Astrocyte of the hippocampus (primary cell): ENCODE measurements around the gene LBH.

Experiments
- DNase-seq: peaks from one replicate; pipeline ENCODE4 v3.0.0; 2011; ENCODE audit warnings: low read depth, low spot score

The LBH gene

GRCh38 chr2:30273574-30273929 is 42.2 kb downstream of the LBH start:
- no peak for DNase-seq

DNA sequence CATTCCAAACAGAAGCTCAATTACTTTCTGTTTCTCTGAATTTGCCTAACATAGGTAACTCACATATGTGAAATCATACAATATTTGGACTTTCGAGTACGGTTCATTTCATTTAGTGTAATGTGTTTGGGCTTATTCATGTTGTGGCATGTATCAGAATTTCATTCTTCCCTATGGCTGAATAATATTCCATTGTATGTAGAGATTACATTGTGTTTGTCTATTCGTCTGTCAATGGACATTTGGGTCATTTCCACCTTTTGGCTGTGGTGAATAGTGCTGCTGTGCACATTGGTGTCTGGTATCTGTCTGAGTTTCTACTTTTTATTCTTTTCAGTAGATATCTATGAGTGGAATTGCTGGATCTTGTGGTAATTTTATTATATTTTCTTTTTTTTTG is 43.9 kb downstream of the LBH start:
- DNase-seq, result no peak

DNA sequence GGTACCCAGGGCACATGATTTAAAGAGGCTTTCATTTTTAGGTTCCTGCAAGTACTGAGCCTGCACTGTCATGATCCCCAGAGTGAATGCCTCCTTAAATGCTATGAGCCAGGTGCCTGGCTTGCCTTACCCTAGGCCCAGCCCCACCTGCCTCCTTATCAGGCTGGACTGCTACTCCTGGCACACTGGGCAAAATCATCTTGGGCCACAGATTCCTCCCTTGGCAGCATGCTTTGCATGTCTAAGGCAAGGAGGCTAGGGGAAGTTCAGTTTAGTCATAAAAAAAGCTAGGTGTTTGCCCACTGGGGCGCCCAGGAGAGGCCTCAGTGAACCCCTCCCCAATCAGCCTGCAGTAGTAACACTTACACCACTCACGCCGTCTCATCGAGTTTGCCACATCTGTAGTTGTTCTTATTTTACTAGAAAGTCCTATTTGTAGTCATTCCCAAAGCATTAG is 45.1 kb downstream of the LBH start:
- DNase-seq, result no peak

GRCh38 chr2:30277582-30277981 is 46.2 kb downstream of the LBH start:
- DNase-seq, result no peak

- DNase-seq, result no peak
Observed at GRCh38 chr2:30278419-30278818, 47.1 kb downstream of the LBH start.

DNA sequence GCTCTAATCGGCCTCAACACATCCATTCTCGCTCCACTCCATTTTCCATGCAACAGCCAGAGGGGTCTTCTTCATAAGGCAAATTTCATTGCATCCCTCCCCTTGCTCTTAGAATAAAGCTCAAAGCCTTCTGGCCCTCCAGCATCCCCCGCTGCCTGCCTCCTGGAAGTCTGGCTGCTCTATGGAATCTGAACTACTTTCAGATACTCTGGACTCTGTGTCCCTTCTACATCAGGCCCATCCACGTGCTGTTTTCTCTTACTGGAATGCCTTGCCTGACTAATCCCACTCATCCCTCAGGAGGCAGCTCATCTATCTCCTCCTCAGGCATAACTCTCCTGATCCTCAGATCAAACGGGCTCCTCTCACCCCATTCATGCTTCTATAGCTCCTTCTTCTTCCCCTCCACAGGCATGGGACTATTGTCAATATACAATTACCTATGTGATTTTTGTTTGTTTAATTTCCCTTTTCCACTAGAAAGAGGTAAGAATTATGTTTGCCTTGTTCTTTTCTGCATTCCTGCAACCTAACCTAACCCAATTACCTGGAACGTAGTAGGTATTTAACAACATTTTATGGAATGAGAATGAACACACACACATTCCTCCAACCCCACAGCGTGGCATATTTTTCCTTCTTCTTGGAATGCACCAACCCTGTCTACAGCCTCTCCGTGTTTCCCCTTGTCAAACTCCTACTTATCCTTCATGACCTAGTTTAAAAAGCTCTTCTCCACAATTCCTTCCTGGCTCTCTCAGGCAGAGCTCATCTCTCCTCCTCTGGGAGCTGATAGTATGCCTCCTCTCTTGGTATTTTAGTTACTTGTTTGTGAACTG is 49.5 kb downstream of the LBH start:
- peak; percentile 46 for DNase-seq

DNA sequence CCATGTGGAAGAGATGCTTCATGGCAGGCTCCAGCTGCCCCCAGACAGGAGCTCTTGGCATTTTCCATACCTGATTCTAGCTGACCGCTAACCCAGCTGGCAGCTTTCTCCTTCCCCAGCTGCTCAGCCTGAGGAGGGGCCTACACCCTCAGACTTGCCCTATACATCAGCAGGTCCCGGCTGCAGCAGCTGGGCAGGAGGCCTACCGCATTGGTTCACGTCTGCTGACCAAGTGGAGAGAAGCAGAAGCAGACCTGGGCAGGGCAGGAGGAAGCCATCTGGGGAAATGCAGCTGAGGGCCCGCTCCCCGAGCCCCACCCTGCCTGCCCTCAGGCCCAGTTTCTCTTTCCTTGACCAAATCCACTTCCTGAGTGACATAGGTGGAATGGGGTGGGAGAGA is 50.7 kb downstream of the LBH start:
- DNase-seq, result no peak

DNA sequence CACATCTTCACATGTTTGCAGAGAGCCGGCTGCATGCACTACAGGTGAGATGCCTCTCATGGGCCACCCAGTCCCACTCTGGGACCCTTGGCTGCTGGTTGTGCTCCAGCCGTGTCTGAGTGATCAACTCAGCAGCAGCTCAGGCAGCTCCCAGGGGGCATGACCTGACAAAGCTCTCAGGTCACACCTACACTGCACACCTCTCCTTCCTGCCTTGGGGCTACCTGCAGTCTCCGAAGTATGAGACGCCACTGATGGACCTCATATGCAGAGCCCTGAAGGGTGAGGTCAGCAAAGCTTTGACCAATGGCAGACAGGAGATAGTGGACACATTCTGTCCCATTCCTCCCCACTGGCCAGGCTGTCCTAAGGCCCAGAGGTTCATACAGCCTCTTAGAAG is 51.4 kb downstream of the LBH start:
- no peak for DNase-seq

DNA sequence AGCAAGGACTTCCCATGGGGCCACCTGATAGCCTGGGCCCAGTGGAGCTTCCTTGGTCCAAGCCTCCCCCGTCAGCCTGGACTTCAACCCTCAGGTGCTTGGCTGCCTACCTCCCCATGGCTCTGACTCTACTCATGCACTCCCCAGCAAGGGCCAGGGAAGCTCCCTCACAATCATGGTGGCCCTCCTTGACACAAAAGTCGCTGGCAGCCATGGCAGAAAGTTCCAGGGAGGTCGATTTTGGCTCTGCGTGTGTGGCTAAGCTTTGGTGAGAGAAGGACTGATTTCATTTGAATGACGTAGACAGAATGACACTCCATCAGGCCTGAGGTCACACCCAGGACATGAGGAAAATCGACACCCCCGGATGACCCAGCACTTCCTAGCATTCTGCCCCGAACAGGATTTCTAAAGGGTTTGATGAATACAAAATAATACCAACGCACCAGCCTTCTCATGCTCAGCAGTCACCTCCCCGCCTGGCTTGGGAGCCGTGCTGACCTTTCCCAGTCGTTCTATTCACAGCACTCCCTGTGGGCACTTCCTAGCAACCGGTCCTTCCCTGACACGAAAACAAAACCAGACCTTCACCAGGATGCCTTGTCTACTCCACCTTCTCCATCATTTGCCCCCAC is 52.7 kb downstream of the LBH start:
- DNase-seq, result no peak

GRCh38 chr2:30285758-30286157 is 54.4 kb downstream of the LBH start:
- no peak for DNase-seq

DNA sequence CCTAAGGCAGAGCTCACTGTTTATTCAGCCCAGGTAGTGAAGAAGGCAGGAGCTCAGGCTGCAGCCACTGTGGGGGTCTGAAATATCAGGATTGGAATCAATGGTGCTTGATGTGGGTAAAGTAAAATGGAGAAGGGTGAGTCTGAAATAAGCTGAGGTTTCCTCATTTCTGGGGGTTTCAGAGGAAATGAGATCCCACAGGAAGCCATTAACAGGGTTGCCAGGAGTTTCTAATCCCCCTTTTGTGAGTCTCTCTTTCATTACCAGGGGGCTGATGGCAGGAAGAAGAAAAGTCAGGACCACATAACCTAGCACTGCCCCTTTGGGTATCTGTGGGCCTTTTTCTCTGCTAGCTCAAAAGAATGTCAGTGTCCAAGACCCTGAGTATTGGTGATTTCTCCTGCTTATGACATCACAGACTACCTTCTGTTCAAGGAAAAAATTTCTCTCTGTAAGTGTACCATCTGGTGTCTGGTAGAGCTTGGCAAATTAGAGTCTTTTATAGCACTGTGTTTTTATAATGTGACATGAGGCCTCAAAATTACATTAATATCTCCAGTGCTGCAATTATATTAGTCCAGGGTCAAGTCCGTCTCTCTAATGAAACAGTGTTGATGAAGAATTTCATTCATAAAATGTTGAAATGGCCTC is 56.0 kb downstream of the LBH start:
- no peak for DNase-seq

- DNase-seq, result no peak
Observed at GRCh38 chr2:30287857-30288513, 56.7 kb downstream of the LBH start.

- peak; percentile 27 for DNase-seq
Observed at GRCh38 chr2:30288561-30288960, 57.2 kb downstream of the LBH start.

- peak; percentile 94 for DNase-seq
Observed at GRCh38 chr2:30293303-30293921, 62.1 kb downstream of the LBH start.

DNA sequence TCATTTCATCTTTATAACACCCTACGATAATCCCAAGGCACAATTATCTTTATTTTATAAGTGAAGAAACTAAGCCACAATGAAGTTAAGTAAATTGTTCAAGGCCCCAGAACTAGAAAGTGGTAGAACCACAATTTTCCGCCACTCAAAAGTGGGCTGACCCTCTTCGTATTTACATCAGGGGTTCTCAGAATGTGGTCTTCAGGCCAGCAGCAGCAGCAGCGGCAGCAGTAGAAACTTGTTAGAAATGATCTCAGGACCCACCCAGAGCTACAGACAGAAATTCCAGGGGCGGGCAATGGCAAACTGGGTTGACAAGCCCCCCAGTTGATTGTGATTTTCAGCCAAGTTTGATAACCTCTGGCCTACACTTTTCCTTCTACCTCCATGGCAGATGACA is 62.8 kb downstream of the LBH start:
- DNase-seq, result no peak

DNA sequence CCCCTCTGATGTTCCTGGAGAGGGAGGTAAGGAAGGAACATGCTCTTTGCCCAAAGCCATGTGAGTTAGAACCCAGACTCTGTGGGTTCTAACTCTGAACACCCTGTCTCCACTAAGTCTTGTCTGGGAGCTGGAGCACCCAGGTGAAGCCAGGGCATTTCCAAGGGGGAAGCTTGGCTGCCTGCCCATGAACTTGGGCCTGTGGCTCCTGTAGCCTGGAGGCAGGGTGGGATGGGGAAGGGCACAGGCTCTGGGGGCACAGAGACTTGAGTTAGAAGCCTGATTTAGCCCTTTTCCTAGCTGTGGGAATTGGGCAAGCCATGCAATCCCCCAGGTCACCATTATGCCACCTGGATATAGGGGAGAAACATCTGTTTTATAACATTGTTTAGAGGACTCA is 65.2 kb downstream of the LBH start:
- no peak for DNase-seq

- no peak for DNase-seq
Observed at GRCh38 chr2:30298302-30298701, 67.0 kb downstream of the LBH start.

DNA sequence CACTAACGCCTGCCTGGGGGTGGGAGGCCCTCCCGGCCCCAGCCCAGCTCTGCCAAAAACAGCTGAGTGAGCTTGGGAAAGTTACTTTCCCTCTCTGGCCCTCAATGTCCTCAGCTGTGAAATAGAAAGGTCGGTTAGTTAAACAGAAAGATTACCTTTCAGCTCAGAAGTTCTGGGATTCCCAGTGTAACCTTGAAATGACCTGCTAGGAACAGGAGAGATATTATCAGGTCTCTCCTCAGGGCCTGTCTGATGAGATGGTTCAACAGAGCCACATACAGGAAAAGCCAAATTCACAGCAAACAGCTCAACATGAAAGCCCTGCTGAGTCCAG is 68.8 kb downstream of the LBH start:
- DNase-seq, result no peak

- DNase-seq, result peak; percentile 86
Observed at GRCh38 chr2:30300456-30301221, 69.3 kb downstream of the LBH start.

DNA sequence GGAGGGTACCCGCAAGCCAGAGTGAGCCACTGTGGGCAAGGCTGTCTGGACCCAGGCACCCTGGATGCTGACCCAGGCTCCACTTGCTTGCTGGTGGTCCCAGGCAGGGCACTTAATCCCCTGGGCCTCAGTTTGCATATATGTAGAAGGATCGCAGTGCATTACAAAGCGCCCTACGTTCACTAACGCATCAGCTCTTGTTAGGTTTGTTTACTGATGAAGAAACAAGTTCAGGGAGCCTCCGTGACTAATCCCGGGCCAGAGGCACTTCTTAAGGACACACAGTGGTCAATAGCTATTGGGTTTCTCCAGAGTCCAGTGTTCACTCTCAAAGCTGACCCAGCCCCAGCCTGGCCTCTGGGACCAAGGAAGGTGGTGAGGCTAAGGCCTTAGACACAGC is 70.2 kb downstream of the LBH start:
- DNase-seq, result no peak

DNA sequence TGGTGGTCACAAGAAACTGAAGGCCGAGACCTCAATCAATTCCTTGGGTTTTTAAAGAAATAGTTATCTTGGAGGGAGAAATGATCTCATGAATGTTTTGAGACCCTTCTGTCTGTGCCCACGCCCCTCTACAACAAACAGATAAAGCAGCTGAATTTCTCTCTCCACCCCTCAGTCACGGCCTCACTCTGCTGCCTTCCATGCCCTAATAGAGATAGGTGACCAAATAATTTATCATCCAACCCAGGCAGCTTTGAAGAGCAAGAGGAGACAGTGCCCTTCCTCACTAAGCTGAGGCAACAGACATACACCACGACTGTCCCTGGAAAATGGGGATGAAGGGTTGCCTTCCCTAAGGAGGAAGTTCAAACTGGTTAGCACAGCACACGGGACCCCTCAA is 71.2 kb downstream of the LBH start:
- DNase-seq, result no peak
